Measurements from ENCODE around the gene VWC2.

The VWC2 gene

GRCh38 chr7:49876202-49876601 is 102.8 kb downstream of the VWC2 start:
- no peak for DNase-seq (ENCODE audit: low read depth)
- no peak overlapping the region for H3K4me3 ChIP-seq (ENCODE audit: low read depth, low read length)
- TF ChIP-seq CTCF (IDR thresholded peaks at IDR 0.05; ENCODE audit: control insufficient read depth, extremely low read depth, insufficient read depth), result no peak

- no peak overlapping the region for H3K4me3 ChIP-seq (ENCODE audit: low read depth, low read length)
- TF ChIP-seq CTCF (IDR thresholded peaks at IDR 0.05; ENCODE audit: control insufficient read depth, extremely low read depth, insufficient read depth), result no peak
- no peak for DNase-seq (ENCODE audit: low read depth)
These were observed 104.7 kb downstream of the VWC2 start for GRCh38 chr7:49878089-49878488.

DNA sequence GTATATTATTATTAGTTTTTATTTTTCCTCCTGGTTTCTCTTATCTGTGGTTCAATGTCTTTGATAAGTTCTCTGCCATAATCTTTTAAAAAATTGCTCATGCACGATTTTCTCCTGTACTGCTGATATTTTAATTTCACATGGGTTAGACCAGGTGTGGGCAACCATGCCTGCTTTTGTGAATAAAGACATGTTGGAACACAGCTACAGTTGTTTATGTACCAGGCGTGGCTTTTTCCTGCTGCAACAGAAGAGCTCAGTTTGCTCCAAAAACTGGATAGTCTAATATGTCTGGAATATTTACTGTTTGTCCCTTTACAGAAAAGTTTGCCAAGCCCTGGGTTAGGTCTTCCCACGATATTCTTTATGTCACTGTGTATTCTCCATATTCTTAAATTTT is 105.2 kb downstream of the VWC2 start:
- DNase-seq (ENCODE audit: low read depth), result no peak
- no peak overlapping the region for H3K4me3 ChIP-seq (ENCODE audit: low read depth, low read length)
- TF ChIP-seq CTCF (IDR thresholded peaks at IDR 0.05; ENCODE audit: control insufficient read depth, extremely low read depth, insufficient read depth), result no peak

DNA sequence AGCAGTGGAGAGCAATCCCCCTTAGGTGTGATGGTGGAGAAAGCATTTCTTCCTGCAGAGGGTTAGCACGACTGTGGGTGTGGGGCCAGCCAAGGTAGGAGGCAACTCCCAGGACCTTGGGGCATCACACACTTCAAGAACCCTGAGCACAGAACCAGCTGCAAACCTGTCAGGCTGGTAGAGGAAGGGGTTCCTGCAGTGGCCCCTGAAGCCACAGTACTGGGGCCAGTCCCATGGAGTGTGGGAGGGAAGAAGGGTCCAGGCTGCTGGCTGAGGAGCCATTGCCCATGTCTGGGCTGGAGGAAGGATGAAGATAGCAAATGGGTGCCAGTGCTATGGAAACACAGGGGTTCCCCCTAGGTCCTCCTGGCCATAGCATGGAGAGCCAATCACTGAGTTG is 110.5 kb downstream of the VWC2 start:
- no peak for DNase-seq (ENCODE audit: low read depth)
- H3K4me3 ChIP-seq (ENCODE audit: low read depth, low read length), result no peak overlapping the region
- TF ChIP-seq CTCF (IDR thresholded peaks at IDR 0.05; ENCODE audit: control insufficient read depth, extremely low read depth, insufficient read depth), result no peak

DNA sequence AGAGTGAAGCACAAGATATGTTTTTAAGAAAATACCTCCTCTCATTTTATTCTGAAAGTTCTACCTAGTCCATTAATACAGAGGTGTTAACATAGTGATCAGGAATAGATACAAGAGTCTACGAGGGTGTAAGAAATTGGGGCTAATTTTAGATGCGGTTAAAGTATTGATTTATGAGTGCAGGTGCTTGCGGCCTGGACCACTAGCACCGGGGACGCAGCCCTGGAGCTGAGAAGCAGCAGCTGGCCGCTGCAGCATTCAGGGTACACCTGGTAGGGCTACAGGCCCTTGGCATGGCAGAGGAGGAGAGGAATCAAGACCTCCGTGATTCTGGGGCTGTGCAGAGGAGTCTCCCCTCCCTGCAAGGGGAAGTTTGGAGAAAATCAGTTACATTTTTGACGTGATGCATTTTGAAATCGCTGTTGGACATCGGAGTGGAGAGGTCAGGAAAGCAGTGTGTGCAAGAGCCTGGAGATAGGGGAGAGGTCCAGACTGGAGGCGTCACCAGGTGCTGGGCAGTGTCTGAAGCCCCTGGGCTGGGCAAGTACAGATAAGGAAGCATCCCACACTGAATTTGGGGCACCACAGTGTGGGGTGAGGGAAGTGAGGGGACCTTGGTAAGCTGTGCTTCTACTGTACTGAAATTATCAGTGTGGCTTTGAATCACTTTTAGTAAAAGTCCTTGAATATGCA is 112.3 kb downstream of the VWC2 start:
- TF ChIP-seq CTCF (IDR thresholded peaks at IDR 0.05; ENCODE audit: control insufficient read depth, extremely low read depth, insufficient read depth), result no peak

DNA sequence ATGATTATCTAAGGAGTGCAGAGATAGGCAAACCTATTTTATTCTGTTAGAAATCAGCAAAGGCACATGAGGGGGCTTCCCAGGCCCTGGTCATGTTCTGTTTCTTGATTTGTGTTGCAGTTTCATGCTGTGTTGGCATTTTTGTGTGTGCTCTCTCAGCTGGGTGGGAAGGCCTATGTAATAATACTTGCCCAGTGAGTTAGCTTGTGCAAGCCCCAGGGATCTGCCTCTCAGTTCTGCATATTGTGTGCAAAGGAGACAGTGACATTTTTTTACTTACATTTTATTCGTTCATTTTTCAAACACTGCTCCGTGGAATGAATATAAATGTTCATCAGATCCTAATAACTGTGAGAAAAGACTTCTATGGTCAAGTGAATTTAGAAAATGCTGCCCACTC is 119.0 kb downstream of the VWC2 start:
- TF ChIP-seq CTCF (IDR thresholded peaks at IDR 0.05; ENCODE audit: control insufficient read depth, extremely low read depth, insufficient read depth), result no peak
- DNase-seq (ENCODE audit: low read depth), result no peak
- H3K4me3 ChIP-seq (ENCODE audit: low read depth, low read length), result no peak overlapping the region

More for the DNA sequence above, 112.3 kb downstream of the VWC2 start:
- H3K4me3 ChIP-seq (ENCODE audit: low read depth, low read length), result no peak overlapping the region
- DNase-seq (ENCODE audit: low read depth), result no peak

DNA sequence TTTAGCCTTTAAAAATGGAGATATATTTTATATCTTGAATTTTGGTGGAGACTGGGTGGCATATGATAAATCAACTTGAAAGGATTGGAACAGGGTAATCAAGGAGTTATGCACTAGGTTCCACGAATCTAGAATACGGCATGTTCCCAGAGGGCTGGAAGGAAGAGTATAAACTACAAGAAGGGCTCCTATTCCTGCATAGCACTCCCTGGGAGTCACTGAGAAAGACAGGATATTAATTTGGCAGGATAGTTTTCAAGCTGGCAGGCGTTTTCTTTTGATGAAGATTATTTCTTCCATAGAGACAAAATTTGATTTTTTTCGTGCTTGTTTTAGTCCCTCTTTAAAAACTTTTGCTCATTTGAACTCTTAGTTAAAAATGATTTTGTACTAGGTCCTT is 119.7 kb downstream of the VWC2 start:
- no peak for TF ChIP-seq CTCF (IDR thresholded peaks at IDR 0.05; ENCODE audit: control insufficient read depth, extremely low read depth, insufficient read depth)
- DNase-seq (ENCODE audit: low read depth), result no peak
- H3K4me3 ChIP-seq (ENCODE audit: low read depth, low read length), result no peak overlapping the region

All from LNCaP clone FGC (cell line).